Chondrocyte (in vitro differentiated cells): ENCODE data around the gene ZNF44. TPM values are rescaled to one million over a fixed set of nuclear protein-coding genes. Genes with fewer than 3 reads are reported as not detected.

ENCODE experiments used
- DNase-seq: peaks from one replicate; pipeline ENCODE4 v3.0.0; 2021; ENCODE audit warnings: mixed read lengths, low spot score
- H3K27ac Mint-ChIP-seq: one replicate; pipeline ENCODE4 v1.8.0; 2021; ENCODE audit warnings: mild to moderate bottlenecking, moderate library complexity, mixed read lengths; ENCODE audit not compliant: unreplicated experiment
- H3K27me3 Mint-ChIP-seq: 2 replicates; pipeline ENCODE4 v1.8.0; 2021; ENCODE audit warnings: low read depth, mixed read lengths
- H3K36me3 Mint-ChIP-seq: 2 replicates; pipeline ENCODE4 v1.8.0; 2021; ENCODE audit warnings: low read depth, mixed read lengths
- H3K4me1 Mint-ChIP-seq: 2 replicates; pipeline ENCODE4 v1.8.0; 2021; ENCODE audit warnings: low read depth, mild to moderate bottlenecking, mixed read lengths
- H3K4me3 Mint-ChIP-seq: one replicate; pipeline ENCODE4 v1.8.0; 2021; ENCODE audit warnings: mild to moderate bottlenecking, moderate library complexity, mixed read lengths; ENCODE audit not compliant: unreplicated experiment
- H3K9me3 Mint-ChIP-seq: 2 replicates; pipeline ENCODE4 v1.8.0; 2021; ENCODE audit warnings: low read depth, mixed read lengths
- CTCF ChIP-seq: fragments of 200-600 bp; sonication (generic); IDR thresholded peaks from 2 replicates; pipeline ENCODE4 v1.5.0; 2021; ENCODE audit warnings: antibody characterized with exemption, mild to moderate bottlenecking, moderate library complexity
- total RNA-seq: library from RNA; stranded (reverse); gene quantifications from 3 replicates; pipeline ENCODE4 v1.2.1, GENCODE V29; 2021

ZNF44 gene
- total RNA-seq, 1 donor from 2014 or later, result 5.8 TPM

GRCh38 chr19:12222980-12223630, 71.6 kb downstream of the ZNF44 start:
- Mint-ChIP-seq H3K9me3 (peaks cover 53% of the 10 kb centered on the region), H3K27me3 (no peaks in the 10 kb centered on the region), H3K4me1 (peaks cover 3% of the 10 kb centered on the region), H3K27ac (no peak overlapping the region), H3K4me3 (no peak overlapping the region), H3K36me3 (peaks cover 52% of the 10 kb centered on the region)
- DNase-seq, result no peak
- TF ChIP-seq CTCF, result no peak

Other genes with a start within 250 kb of the ZNF44 start
- 0.26 to 0.32 TPM (median 0.31 TPM) in 3 replicates for gene ZNF878, start 241.9 kb downstream of the ZNF44 start, total RNA-seq
- 7.1 to 7.9 TPM (median 7.6 TPM) in 3 replicates for gene ZNF844, start 230.2 kb downstream of the ZNF44 start, total RNA-seq
- gene ZNF20, start 154.5 kb downstream of the ZNF44 start, total RNA-seq, result 2.0 to 3.8 TPM (median 3.1 TPM) in 3 replicates
- 11.5 to 12.1 TPM (median 12.1 TPM) in 3 replicates for gene ZNF625, start 138.1 kb downstream of the ZNF44 start, total RNA-seq
- gene ZNF136, start 131.8 kb downstream of the ZNF44 start, total RNA-seq, result 6.9 to 9.5 TPM (median 7.1 TPM) in 3 replicates
- 1.2 to 2.5 TPM (median 2.5 TPM) in 3 replicates for gene ZNF563, start 38.8 kb upstream of the ZNF44 start, total RNA-seq
- gene ZNF442, start 70.8 kb upstream of the ZNF44 start, total RNA-seq, result 2.6 to 3.4 TPM (median 3.3 TPM) in 3 replicates
- 2.0 to 3.7 TPM (median 2.3 TPM) in 3 replicates for gene ZNF799, start 106.4 kb upstream of the ZNF44 start, total RNA-seq
- gene ZNF443, start 146.1 kb upstream of the ZNF44 start, total RNA-seq, result 1.6 to 4.0 TPM (median 2.0 TPM) in 3 replicates
- 2.0 to 5.2 TPM (median 3.0 TPM) in 3 replicates for gene ZNF709, start 189.9 kb upstream of the ZNF44 start, total RNA-seq